ENCODE data around the gene TGM1. TPM values are rescaled to one million over a fixed set of nuclear protein-coding genes. Genes with fewer than 3 reads are reported as not detected.

Gene TGM1
- polyA plus RNA-seq, 2 donors = 609 to 890 TPM

GRCh38 chr14:24281636-24282035 is 18.7 kb upstream of the TGM1 start:
- Histone ChIP-seq H3K4me1 (ENCODE audit: control insufficient read depth in 2 of 2, insufficient read depth in 2 of 2, low read length in 1 of 2) (peaks cover 4 to 24% of the 10 kb centered on the region in 2 donors), H3K36me3 (ENCODE audit: control insufficient read depth in 2 of 2, insufficient read depth in 2 of 2, low read length in 1 of 2) (no peaks in the 10 kb centered on the region), H3K27me3 (ENCODE audit: control insufficient read depth in 1 of 2, insufficient read depth in 2 of 2, low read length in 2 of 2) (no peaks in the 10 kb centered on the region), H3K4me3 (ENCODE audit: low read depth in 1 of 2, low read length in 2 of 2) (no peak overlapping the region), H3K27ac (ENCODE audit: low read depth in 2 of 2, low read length in 1 of 2) (peak overlapping the region; percentile 92 to 93), H3K9me3 (ENCODE audit: control insufficient read depth in 2 of 2, insufficient read depth in 1 of 2, low read depth in 1 of 2, low read length in 1 of 2) (no peaks in the 10 kb centered on the region)
- 90 to 91% methylated on average over 7 of the region's 7 CpGs for WGBS, 2 donors

GRCh38 chr14:24280797-24281460 is 18.0 kb upstream of the TGM1 start:
- Histone ChIP-seq H3K9me3 (ENCODE audit: control insufficient read depth in 2 of 2, insufficient read depth in 1 of 2, low read depth in 1 of 2, low read length in 1 of 2) (no peaks in the 10 kb centered on the region), H3K4me3 (ENCODE audit: low read depth in 1 of 2, low read length in 2 of 2) (no peak overlapping the region), H3K27ac (ENCODE audit: low read depth in 2 of 2, low read length in 1 of 2) (peak overlapping the region; percentile 92 to 93), H3K36me3 (ENCODE audit: control insufficient read depth in 2 of 2, insufficient read depth in 2 of 2, low read length in 1 of 2) (no peaks in the 10 kb centered on the region), H3K4me1 (ENCODE audit: control insufficient read depth in 2 of 2, insufficient read depth in 2 of 2, low read length in 1 of 2) (peaks cover 4 to 21% of the 10 kb centered on the region in 2 donors), H3K27me3 (ENCODE audit: control insufficient read depth in 1 of 2, insufficient read depth in 2 of 2, low read length in 2 of 2) (no peaks in the 10 kb centered on the region)
- 72 to 75% methylated on average over 6 of the region's 6 CpGs for WGBS, 2 donors

- Histone ChIP-seq H3K4me3 (ENCODE audit: low read depth in 1 of 2, low read length in 2 of 2) (no peak overlapping the region), H3K27me3 (ENCODE audit: control insufficient read depth in 1 of 2, insufficient read depth in 2 of 2, low read length in 2 of 2) (no peaks in the 10 kb centered on the region), H3K27ac (ENCODE audit: low read depth in 2 of 2, low read length in 1 of 2) (peak overlapping the region; percentile 92 to 93), H3K9me3 (ENCODE audit: control insufficient read depth in 2 of 2, insufficient read depth in 1 of 2, low read depth in 1 of 2, low read length in 1 of 2) (no peaks in the 10 kb centered on the region), H3K4me1 (ENCODE audit: control insufficient read depth in 2 of 2, insufficient read depth in 2 of 2, low read length in 1 of 2) (peaks cover 4 to 21% of the 10 kb centered on the region in 2 donors), H3K36me3 (ENCODE audit: control insufficient read depth in 2 of 2, insufficient read depth in 2 of 2, low read length in 1 of 2) (no peaks in the 10 kb centered on the region)
- WGBS, 2 donors = 60 to 66% methylated on average over 11 of the region's 11 CpGs
Measured at GRCh38 chr14:24279301-24280186, 16.6 kb upstream of the TGM1 start.

GRCh38 chr14:24278424-24278823 is 15.4 kb upstream of the TGM1 start:
- 94 to 96% methylated on average over 5 of the region's 5 CpGs for WGBS, 2 donors
- peaks cover 4 to 17% of the 10 kb centered on the region in 2 donors for H3K4me1 ChIP-seq (ENCODE audit: control insufficient read depth in 2 of 2, insufficient read depth in 2 of 2, low read length in 1 of 2)
- no peaks in the 10 kb centered on the region for H3K27me3 ChIP-seq (ENCODE audit: control insufficient read depth in 1 of 2, insufficient read depth in 2 of 2, low read length in 2 of 2)
- H3K9me3 ChIP-seq (ENCODE audit: control insufficient read depth in 2 of 2, insufficient read depth in 1 of 2, low read depth in 1 of 2, low read length in 1 of 2) = no peaks in the 10 kb centered on the region
- H3K4me3 ChIP-seq (ENCODE audit: low read depth in 1 of 2, low read length in 2 of 2) = no peak overlapping the region
- no peaks in the 10 kb centered on the region for H3K36me3 ChIP-seq (ENCODE audit: control insufficient read depth in 2 of 2, insufficient read depth in 2 of 2, low read length in 1 of 2)
- H3K27ac ChIP-seq (ENCODE audit: low read depth in 2 of 2, low read length in 1 of 2) = peak overlapping the region; percentile 58 to 84

- peaks cover 4 to 17% of the 10 kb centered on the region in 2 donors for H3K4me1 ChIP-seq (ENCODE audit: control insufficient read depth in 2 of 2, insufficient read depth in 2 of 2, low read length in 1 of 2)
- no peaks in the 10 kb centered on the region for H3K36me3 ChIP-seq (ENCODE audit: control insufficient read depth in 2 of 2, insufficient read depth in 2 of 2, low read length in 1 of 2)
- H3K4me3 ChIP-seq (ENCODE audit: low read depth in 1 of 2, low read length in 2 of 2) = no peak overlapping the region
- no peaks in the 10 kb centered on the region for H3K27me3 ChIP-seq (ENCODE audit: control insufficient read depth in 1 of 2, insufficient read depth in 2 of 2, low read length in 2 of 2)
- H3K27ac ChIP-seq (ENCODE audit: low read depth in 2 of 2, low read length in 1 of 2) = peak overlapping the region; percentile 27 to 84
- H3K9me3 ChIP-seq (ENCODE audit: control insufficient read depth in 2 of 2, insufficient read depth in 1 of 2, low read depth in 1 of 2, low read length in 1 of 2) = no peaks in the 10 kb centered on the region
- WGBS, 2 donors = 78 to 85% methylated on average over 11 of the region's 11 CpGs
Measured at GRCh38 chr14:24277606-24278321, 14.8 kb upstream of the TGM1 start.

GRCh38 chr14:24277071-24277470 is 14.1 kb upstream of the TGM1 start:
- Histone ChIP-seq H3K36me3 (ENCODE audit: control insufficient read depth in 2 of 2, insufficient read depth in 2 of 2, low read length in 1 of 2) (no peaks in the 10 kb centered on the region), H3K9me3 (ENCODE audit: control insufficient read depth in 2 of 2, insufficient read depth in 1 of 2, low read depth in 1 of 2, low read length in 1 of 2) (no peaks in the 10 kb centered on the region), H3K4me3 (ENCODE audit: low read depth in 1 of 2, low read length in 2 of 2) (no peak overlapping the region), H3K27me3 (ENCODE audit: control insufficient read depth in 1 of 2, insufficient read depth in 2 of 2, low read length in 2 of 2) (no peaks in the 10 kb centered on the region), H3K27ac (ENCODE audit: low read depth in 2 of 2, low read length in 1 of 2) (no peak overlapping the region), H3K4me1 (ENCODE audit: control insufficient read depth in 2 of 2, insufficient read depth in 2 of 2, low read length in 1 of 2) (peaks cover 4 to 17% of the 10 kb centered on the region in 2 donors)
- WGBS, 2 donors = 90 to 94% methylated on average over 6 of the region's 6 CpGs

GRCh38 chr14:24274101-24274543 is 11.1 kb upstream of the TGM1 start:
- H3K9me3 ChIP-seq (ENCODE audit: control insufficient read depth in 2 of 2, insufficient read depth in 1 of 2, low read depth in 1 of 2, low read length in 1 of 2) = no peaks in the 10 kb centered on the region
- H3K27ac ChIP-seq (ENCODE audit: low read depth in 2 of 2, low read length in 1 of 2) = peak overlapping the region; percentile 90 to 94
- no peak overlapping the region for H3K4me3 ChIP-seq (ENCODE audit: low read depth in 1 of 2, low read length in 2 of 2)
- H3K4me1 ChIP-seq (ENCODE audit: control insufficient read depth in 2 of 2, insufficient read depth in 2 of 2, low read length in 1 of 2) = peaks cover 0 to 12% of the 10 kb centered on the region in 2 donors
- WGBS, 2 donors = 32 to 49% methylated on average over 3 of the region's 3 CpGs
- H3K36me3 ChIP-seq (ENCODE audit: control insufficient read depth in 2 of 2, insufficient read depth in 2 of 2, low read length in 1 of 2) = peaks cover 0 to 5% of the 10 kb centered on the region in 2 donors
- H3K27me3 ChIP-seq (ENCODE audit: control insufficient read depth in 1 of 2, insufficient read depth in 2 of 2, low read length in 2 of 2) = no peaks in the 10 kb centered on the region

GRCh38 chr14:24273422-24273998 is 10.5 kb upstream of the TGM1 start:
- H3K9me3 ChIP-seq (ENCODE audit: control insufficient read depth in 2 of 2, insufficient read depth in 1 of 2, low read depth in 1 of 2, low read length in 1 of 2) = no peaks in the 10 kb centered on the region
- H3K27ac ChIP-seq (ENCODE audit: low read depth in 2 of 2, low read length in 1 of 2) = peak overlapping the region; percentile 90 to 94
- no peak overlapping the region for H3K4me3 ChIP-seq (ENCODE audit: low read depth in 1 of 2, low read length in 2 of 2)
- 75 to 83% methylated on average over 3 of the region's 3 CpGs for WGBS, 2 donors
- peaks cover 0 to 10% of the 10 kb centered on the region in 2 donors for H3K36me3 ChIP-seq (ENCODE audit: control insufficient read depth in 2 of 2, insufficient read depth in 2 of 2, low read length in 1 of 2)
- H3K27me3 ChIP-seq (ENCODE audit: control insufficient read depth in 1 of 2, insufficient read depth in 2 of 2, low read length in 2 of 2) = no peaks in the 10 kb centered on the region
- peaks cover 0 to 12% of the 10 kb centered on the region in 2 donors for H3K4me1 ChIP-seq (ENCODE audit: control insufficient read depth in 2 of 2, insufficient read depth in 2 of 2, low read length in 1 of 2)

- peaks cover 2 to 12% of the 10 kb centered on the region in 2 donors for H3K4me1 ChIP-seq (ENCODE audit: control insufficient read depth in 2 of 2, insufficient read depth in 2 of 2, low read length in 1 of 2)
- WGBS, 2 donors = 80 to 82% methylated on average over 2 of the region's 2 CpGs
- H3K27ac ChIP-seq (ENCODE audit: low read depth in 2 of 2, low read length in 1 of 2) = peak overlapping the region; percentile 76 to 95
- no peaks in the 10 kb centered on the region for H3K27me3 ChIP-seq (ENCODE audit: control insufficient read depth in 1 of 2, insufficient read depth in 2 of 2, low read length in 2 of 2)
- H3K9me3 ChIP-seq (ENCODE audit: control insufficient read depth in 2 of 2, insufficient read depth in 1 of 2, low read depth in 1 of 2, low read length in 1 of 2) = no peaks in the 10 kb centered on the region
- no peak overlapping the region for H3K4me3 ChIP-seq (ENCODE audit: low read depth in 1 of 2, low read length in 2 of 2)
- H3K36me3 ChIP-seq (ENCODE audit: control insufficient read depth in 2 of 2, insufficient read depth in 2 of 2, low read length in 1 of 2) = peaks cover 4 to 16% of the 10 kb centered on the region in 2 donors
Measured at GRCh38 chr14:24272467-24272866, 9.5 kb upstream of the TGM1 start.
